Keratinocyte (primary cell): ENCODE results near the gene MDH1B. TPM values are rescaled to one million over a fixed set of nuclear protein-coding genes. Genes with fewer than 3 reads are reported as not detected.

Experiments used
- DNase-seq: peaks from one replicate; pipeline ENCODE4 v3.0.0-alpha.2; 2011; ENCODE audit warnings: low read depth, missing footprints, low spot score
- FAIRE-seq: peaks from 2 replicates; lab custom pipeline; 2011; peaks lifted over from hg19 to GRCh38; lab: Jason Lieb, UNC
- H2AFZ ChIP-seq: 2 replicates; pipeline ENCODE4 v1.6.0; 2012; ENCODE audit warnings: low read length, control low read depth, inconsistent platforms; ENCODE audit not compliant: control insufficient read depth
- H3K27ac ChIP-seq: 2 replicates; pipeline ENCODE4 v1.5.1; 2011; ENCODE audit warnings: low read length; ENCODE audit not compliant: control insufficient read depth, insufficient read depth
- H3K27me3 ChIP-seq: 3 replicates; pipeline ENCODE4 v1.6.0; 2011; ENCODE audit warnings: low read length; ENCODE audit not compliant: control insufficient read depth, insufficient read depth; ENCODE audit errors: extremely low read depth
- H3K36me3 ChIP-seq, 2 experiments: 2 replicates in 1 of 2; 3 replicates in 1 of 2; pipeline ENCODE4 v1.5.1; 2011; ENCODE audit warnings: low read length in 2 of 2, mild to moderate bottlenecking in 1 of 2; ENCODE audit not compliant: control insufficient read depth in 2 of 2, insufficient read depth in 2 of 2; ENCODE audit errors: extremely low read depth in 1 of 2
- H3K4me1 ChIP-seq: 3 replicates; pipeline ENCODE4 v1.5.1; 2011; ENCODE audit warnings: low read length; ENCODE audit not compliant: control insufficient read depth, insufficient read depth; ENCODE audit errors: extremely low read depth
- H3K4me2 ChIP-seq: 3 replicates; pipeline ENCODE4 v1.6.0; 2011; ENCODE audit warnings: low read depth, low read length; ENCODE audit not compliant: control insufficient read depth, insufficient read depth; ENCODE audit errors: extremely low read depth
- H3K4me3 ChIP-seq, 3 experiments: fragments of 200-600 bp in 1 of 3; sonication (generic) in 1 of 3; 2 replicates in 2 of 3; 3 replicates in 1 of 3; pipeline ENCODE4 v1.5.1; 2011 to 2016; ENCODE audit warnings: low read length in 3 of 3, mild to moderate bottlenecking in 3 of 3, control low read depth in 2 of 3, inconsistent platforms in 1 of 3, low read depth in 1 of 3, mixed read lengths in 1 of 3, mixed run types in 1 of 3, moderate library complexity in 1 of 3; ENCODE audit not compliant: control insufficient read depth in 2 of 3, insufficient read depth in 2 of 3; ENCODE audit errors: extremely low read depth in 1 of 3
- H3K79me2 ChIP-seq: 2 replicates; pipeline ENCODE4 v1.6.0; 2012; ENCODE audit warnings: low read length; ENCODE audit not compliant: control insufficient read depth, insufficient read depth
- H3K9ac ChIP-seq: 3 replicates; pipeline ENCODE4 v1.6.0; 2011; ENCODE audit warnings: low read length; ENCODE audit not compliant: control insufficient read depth, insufficient read depth; ENCODE audit errors: extremely low read depth
- H3K9me1 ChIP-seq: 3 replicates; pipeline ENCODE4 v1.6.0; 2011; ENCODE audit warnings: low read length; ENCODE audit not compliant: control insufficient read depth, insufficient read depth; ENCODE audit errors: extremely low read depth
- H3K9me3 ChIP-seq: 2 replicates; pipeline ENCODE4 v1.5.1; 2012; ENCODE audit warnings: low read depth, low read length; ENCODE audit not compliant: control insufficient read depth
- H4K20me1 ChIP-seq: 3 replicates; pipeline ENCODE4 v1.6.0; 2011; ENCODE audit warnings: low read length; ENCODE audit not compliant: control insufficient read depth, insufficient read depth; ENCODE audit errors: extremely low read depth
- CTCF ChIP-seq, 3 experiments: IDR thresholded peaks in 1 of 3; conservative IDR thresholded peaks in 1 of 3; optimal IDR thresholded peaks in 1 of 3; 2 replicates in 2 of 3; 3 replicates in 1 of 3; pipeline versions ENCODE3 to v1.5.1; 2011; ENCODE audit warnings: low read length in 3 of 3, mild to moderate bottlenecking in 3 of 3, moderate library complexity in 2 of 3, control low read depth in 1 of 3, inconsistent platforms in 1 of 3; ENCODE audit not compliant: insufficient read depth in 2 of 3; ENCODE audit errors: extremely low read depth in 1 of 3
- EZH2 ChIP-seq: IDR thresholded peaks from one replicate; pipeline ENCODE4 v1.6.1; 2012; ENCODE audit warnings: inconsistent platforms, mild to moderate bottlenecking, low read length, moderate library complexity
- dilution Hi-C: fragments of 300-500 bp; cut with MboI; formaldehyde crosslinking; loops from one replicate; pipeline ENCODE4 v1.7.0; 2020; ENCODE audit warnings: low sequenced_read_pairs; ENCODE audit not compliant: extremely low pct_ligation_motif_present
- polyA plus RNA-seq, 5 experiments: library from polyadenylated mRNA; depleted of rRNA in 3 of 5; stranded (reverse) in 3 of 5; stranded (forward) in 1 of 5; unstranded in 1 of 5; fragments of >200 nt; gene quantifications; 1 replicate in 1 of 5; 2 replicates in 3 of 5; 3 replicates in 1 of 5; pipeline versions ENCODE4 v1.2.1 to v1.2.3, GENCODE V29; 2011 to 2012; ENCODE audit warnings: missing spikeins in 2 of 5, low read depth in 1 of 5, low replicate concordance in 1 of 5

MDH1B gene
- polyA plus RNA-seq, 1 donor (not counting 4 experiments of a cell fraction or from before 2014, with no cell fraction given): 1.0 TPM

- H3K27ac ChIP-seq: no peak overlapping the region
- no peaks in the 10 kb centered on the region for H3K9me3 ChIP-seq
- H4K20me1 ChIP-seq: no peaks in the 10 kb centered on the region
- dilution Hi-C loops: no loop called here
- FAIRE-seq (no peak), DNase-seq (no peak)
- H3K9me1 ChIP-seq: no peaks in the 10 kb centered on the region
- no peaks in the 10 kb centered on the region for H3K36me3 ChIP-seq
- no peaks in the 10 kb centered on the region for H3K4me1 ChIP-seq
- no peak overlapping the region for H3K4me2 ChIP-seq
- TF ChIP-seq EZH2: no peak
- no peak for TF ChIP-seq CTCF (optimal IDR thresholded peaks at IDR 0.05 in 1 of 3, IDR thresholded peaks at IDR 0.05 in 1 of 3, conservative IDR thresholded peaks at IDR 0.05 in 1 of 3; ENCODE audit: extremely low read depth in 1 of 3, insufficient read depth in 2 of 3, low read length in 3 of 3)
- no peak overlapping the region for H2AFZ ChIP-seq
- H3K4me3 ChIP-seq: no peak overlapping the region
- H3K79me2 ChIP-seq: no peaks in the 10 kb centered on the region
- H3K27me3 ChIP-seq: no peaks in the 10 kb centered on the region
- no peak overlapping the region for H3K9ac ChIP-seq
Measured at GRCh38 chr2:206736935-206737334, 28.2 kb downstream of the MDH1B start.

GRCh38 chr2:206733341-206733740 is 31.8 kb downstream of the MDH1B start:
- no peak for TF ChIP-seq EZH2
- no peak for TF ChIP-seq CTCF (optimal IDR thresholded peaks at IDR 0.05 in 1 of 3, IDR thresholded peaks at IDR 0.05 in 1 of 3, conservative IDR thresholded peaks at IDR 0.05 in 1 of 3; ENCODE audit: extremely low read depth in 1 of 3, insufficient read depth in 2 of 3, low read length in 3 of 3)
- Histone ChIP-seq H3K9me1 (no peaks in the 10 kb centered on the region), H3K79me2 (no peaks in the 10 kb centered on the region), H3K9me3 (no peaks in the 10 kb centered on the region), H3K36me3 (no peaks in the 10 kb centered on the region), H3K27me3 (no peaks in the 10 kb centered on the region), H3K9ac (no peak overlapping the region), H4K20me1 (no peaks in the 10 kb centered on the region), H3K4me1 (no peaks in the 10 kb centered on the region), H2AFZ (no peak overlapping the region), H3K4me2 (no peak overlapping the region), H3K4me3 (no peak overlapping the region), H3K27ac (no peak overlapping the region)
- no peak for DNase-seq
- FAIRE-seq: no peak
- dilution Hi-C loops: no loop called here
